GM19328 (cell line): ENCODE results near the gene RTN3.
"Not testable (repeated sequence)": the region's sequence is repeated elsewhere in the genome, so short reads cannot be mapped to it uniquely, and the experiment has no call there.

Source experiments
- ATAC-seq: cut with Tn5 transposase; IDR thresholded peaks from one replicate; pipeline ENCODE4 v1.9.1; 2021; ENCODE audit warnings: mild to moderate bottlenecking, moderate library complexity; ENCODE audit not compliant: unreplicated experiment

The RTN3 gene

GRCh38 chr11:63682066-63683021, 1.0 kb downstream of the RTN3 start:
- ATAC-seq = peak; percentile 7

GRCh38 chr11:63683133-63683991, 2.1 kb downstream of the RTN3 start:
- no peak for ATAC-seq

GRCh38 chr11:63685158-63685721, 3.9 kb downstream of the RTN3 start:
- ATAC-seq = not testable (repeated sequence)

DNA sequence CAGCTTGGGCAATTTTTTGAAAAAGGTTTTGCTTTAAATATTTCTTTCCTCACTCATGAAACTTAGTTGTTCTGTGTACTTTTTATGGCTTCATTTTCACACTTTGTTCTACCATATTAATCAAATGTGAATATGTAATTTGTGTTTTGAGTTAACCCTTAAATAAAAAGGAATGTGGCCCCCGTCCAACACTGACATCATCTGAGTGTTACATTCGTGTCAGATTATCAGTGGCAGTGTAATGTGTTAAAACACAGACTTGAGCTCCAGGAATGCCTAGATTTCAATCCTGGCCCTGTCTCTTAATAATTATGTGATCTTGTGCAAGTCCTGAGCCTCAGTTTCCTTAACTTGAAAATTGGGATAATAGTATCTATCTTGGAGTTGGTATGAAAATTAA, 5.6 kb downstream of the RTN3 start:
- no peak for ATAC-seq

- ATAC-seq = no peak
Measured at GRCh38 chr11:63687845-63688244, 6.5 kb downstream of the RTN3 start.

- no peak for ATAC-seq
Measured at GRCh38 chr11:63694596-63694995, 13.3 kb downstream of the RTN3 start.

DNA sequence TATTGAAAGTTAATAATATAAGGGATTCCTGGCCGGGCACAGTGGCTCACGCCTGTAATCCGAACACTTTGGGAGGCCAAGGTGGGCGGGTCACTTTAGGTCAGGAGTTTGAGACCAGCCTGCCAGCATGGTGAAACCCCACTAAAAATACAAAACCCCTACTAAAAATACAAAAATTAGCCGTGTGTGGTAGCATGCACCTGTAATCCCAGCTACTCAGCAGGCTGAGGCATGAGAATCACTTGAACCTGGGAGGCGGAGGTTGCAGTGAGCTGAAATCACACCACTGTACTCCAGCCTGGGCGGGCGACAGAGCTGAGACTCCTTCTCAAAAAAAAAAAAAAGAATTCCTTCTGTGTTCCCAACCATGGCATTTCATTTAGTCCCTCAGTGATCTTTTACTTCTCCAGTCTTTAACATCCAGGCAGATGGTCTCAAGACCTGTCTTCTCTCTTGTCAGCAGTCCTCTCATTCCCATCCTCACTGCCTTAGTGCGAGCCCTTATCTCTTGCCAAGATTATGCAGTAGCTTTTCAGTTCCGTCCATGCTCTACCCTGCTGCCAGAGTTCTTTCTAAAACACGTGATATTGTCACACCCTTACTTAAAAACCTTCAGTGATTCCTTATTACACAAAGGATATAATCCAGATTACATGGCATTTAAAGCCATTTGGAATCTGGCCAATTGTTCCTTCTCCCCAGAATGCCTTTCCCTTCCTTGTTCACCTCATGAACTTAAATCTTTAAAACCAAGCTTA, 17.9 kb downstream of the RTN3 start:
- no peak for ATAC-seq

GRCh38 chr11:63699896-63700295, 18.6 kb downstream of the RTN3 start:
- no peak for ATAC-seq

- ATAC-seq = no peak
Measured at GRCh38 chr11:63705526-63705925, 24.2 kb downstream of the RTN3 start.

GRCh38 chr11:63708764-63709163, 27.5 kb downstream of the RTN3 start:
- no peak for ATAC-seq

- ATAC-seq = no peak
Measured at GRCh38 chr11:63709336-63709884, 28.1 kb downstream of the RTN3 start.

DNA sequence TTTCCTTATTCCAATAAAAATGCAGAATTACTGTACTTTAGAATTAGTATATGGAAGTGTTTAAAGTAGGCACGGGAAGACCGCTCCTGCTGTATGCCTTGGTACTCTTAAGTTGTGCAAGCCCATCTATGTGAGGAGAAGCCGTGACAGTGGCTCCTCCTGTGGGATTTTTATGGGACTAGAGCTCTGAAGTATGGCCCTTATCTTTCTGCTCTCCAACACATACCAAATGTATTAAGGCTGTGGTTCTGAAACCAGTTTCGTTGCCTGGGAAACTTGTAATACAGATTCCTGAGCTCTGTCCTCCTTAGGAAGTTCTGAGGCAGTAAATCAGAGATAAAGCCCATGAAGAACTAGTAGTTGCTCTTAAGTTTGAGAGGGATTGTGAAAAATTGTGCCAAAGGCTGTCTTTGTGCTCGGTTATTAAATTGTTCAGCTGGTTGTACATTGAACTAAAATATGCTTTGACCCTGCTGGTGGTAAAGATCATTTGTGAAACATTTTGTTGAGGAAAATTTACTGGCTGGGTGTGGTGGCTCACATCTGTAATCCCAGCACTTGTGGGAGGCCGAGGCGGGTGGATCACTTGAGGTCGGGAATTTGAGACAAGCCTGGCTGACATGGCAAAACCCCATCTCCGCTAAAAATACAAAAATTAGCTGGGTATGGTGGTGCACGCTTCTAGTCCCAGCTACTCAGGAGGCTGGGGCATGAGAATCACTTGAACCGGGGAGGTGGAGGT, 29.3 kb downstream of the RTN3 start:
- no peak for ATAC-seq

GRCh38 chr11:63711838-63712237, 30.5 kb downstream of the RTN3 start:
- ATAC-seq = no peak

DNA sequence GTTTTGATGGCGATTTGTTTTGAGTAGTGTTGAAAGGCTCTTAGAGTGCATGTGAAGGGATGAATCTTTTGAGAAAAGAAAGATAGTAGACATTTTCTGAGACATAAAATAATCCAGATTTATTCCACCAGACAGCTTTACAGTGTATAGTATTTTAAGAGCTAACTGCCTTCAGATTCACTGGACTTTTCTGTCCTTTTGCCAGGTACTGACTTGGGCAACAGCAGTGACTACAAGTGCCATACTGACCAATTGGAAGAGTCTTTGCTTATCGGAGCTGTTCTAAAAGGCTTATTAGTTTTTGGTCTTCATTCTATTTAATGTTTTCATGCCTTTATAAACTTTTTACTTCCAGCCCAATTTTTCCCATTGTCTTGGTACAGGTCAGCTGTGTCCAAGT, 32.5 kb downstream of the RTN3 start:
- no peak for ATAC-seq

DNA sequence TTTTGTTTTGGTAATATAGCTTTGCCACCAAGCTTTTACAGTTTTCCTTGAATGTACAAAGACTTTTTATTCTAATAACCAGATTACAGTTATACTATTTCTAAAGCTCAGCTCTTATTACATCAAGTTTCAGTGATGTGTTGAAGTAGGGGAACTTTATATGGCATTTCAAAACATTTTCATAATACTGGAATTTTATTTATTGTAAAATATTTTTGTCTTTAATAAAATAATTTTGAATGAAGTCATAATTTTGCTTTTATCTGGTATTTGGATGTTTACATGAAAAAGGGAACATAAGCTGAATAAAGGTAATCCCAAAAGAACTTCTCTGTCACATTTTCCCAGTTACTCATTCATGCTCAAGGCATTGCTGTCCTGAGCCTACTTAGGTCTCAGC, 34.7 kb downstream of the RTN3 start:
- ATAC-seq = no peak

GRCh38 chr11:63719001-63719400, 37.7 kb downstream of the RTN3 start:
- ATAC-seq = no peak

DNA sequence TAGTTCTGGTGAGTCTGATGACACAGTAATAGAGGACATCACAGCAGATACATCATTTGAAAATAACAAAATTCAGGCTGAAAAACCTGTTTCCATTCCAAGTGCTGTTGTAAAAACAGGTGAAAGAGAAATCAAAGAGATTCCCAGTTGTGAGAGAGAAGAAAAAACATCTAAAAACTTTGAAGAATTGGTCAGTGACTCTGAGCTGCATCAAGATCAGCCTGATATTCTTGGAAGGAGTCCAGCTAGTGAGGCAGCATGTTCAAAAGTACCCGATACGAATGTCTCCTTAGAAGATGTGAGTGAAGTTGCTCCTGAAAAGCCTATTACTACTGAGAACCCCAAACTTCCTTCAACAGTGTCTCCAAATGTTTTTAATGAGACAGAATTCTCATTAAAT, 38.7 kb downstream of the RTN3 start:
- ATAC-seq = no peak

DNA sequence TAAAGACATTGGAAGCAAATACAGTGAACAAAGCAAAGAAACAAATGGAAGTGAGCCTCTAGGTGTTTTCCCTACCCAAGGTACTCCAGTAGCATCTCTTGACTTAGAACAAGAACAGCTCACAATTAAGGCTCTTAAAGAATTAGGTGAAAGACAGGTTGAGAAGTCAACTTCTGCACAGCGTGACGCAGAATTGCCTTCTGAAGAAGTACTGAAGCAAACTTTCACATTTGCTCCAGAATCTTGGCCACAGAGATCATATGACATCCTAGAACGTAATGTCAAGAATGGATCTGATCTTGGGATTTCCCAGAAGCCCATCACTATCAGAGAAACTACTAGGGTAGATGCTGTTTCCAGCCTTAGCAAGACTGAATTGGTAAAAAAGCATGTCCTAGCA, 39.3 kb downstream of the RTN3 start:
- no peak for ATAC-seq

DNA sequence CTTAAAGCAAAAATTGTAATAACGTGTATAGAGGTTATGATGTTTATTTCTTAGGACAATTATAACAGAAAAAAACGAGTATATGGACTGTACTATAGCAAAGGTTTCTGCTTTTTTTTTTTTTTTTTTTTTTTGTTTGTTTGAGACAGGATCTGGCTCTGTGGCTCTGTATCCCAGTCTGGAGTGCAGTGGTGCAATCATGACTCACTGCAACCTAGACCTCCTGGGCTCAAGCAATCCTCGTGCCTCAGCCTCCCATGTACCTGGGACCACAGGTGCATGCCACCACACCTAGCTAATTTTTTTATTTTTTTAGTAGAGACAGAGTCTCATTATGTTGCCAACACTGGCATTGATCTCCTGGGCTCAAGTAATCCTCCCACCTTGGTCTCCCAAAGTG, 48.0 kb downstream of the RTN3 start:
- ATAC-seq = no peak

GRCh38 chr11:63736864-63737263, 55.6 kb downstream of the RTN3 start:
- no peak for ATAC-seq
